SK-N-SH (cell line): ENCODE data around the gene MCTP2. TPM values are rescaled to one million over a fixed set of nuclear protein-coding genes. Genes with fewer than 3 reads are reported as not detected.

Source experiments
- CTCF ChIA-PET: fragments of 300-600, 350-600 bp; formaldehyde crosslinking; extraction: SDS; loops from one replicate; lab custom pipeline; 2021; lab: Yijun Ruan, JAX
- POLR2A ChIA-PET: fragments of 350-600 bp; sonication (Branson Sonifier 250); formaldehyde crosslinking; extraction: SDS; loops from one replicate; lab custom pipeline; 2020; ENCODE audit warnings: antibody characterized with exemption, inconsistent platforms; lab: Yijun Ruan, JAX
- DNase-seq: peaks from one replicate; pipeline ENCODE4 v3.0.0; 2012
- H2AFZ ChIP-seq: fragments of 200-600 bp; sonication (generic); 2 replicates; pipeline ENCODE4 v1.8.1; 2016; ENCODE audit warnings: antibody characterized with exemption, mild to moderate bottlenecking, low read depth
- H3F3A ChIP-seq: fragments of 200-600 bp; sonication (generic); replicated peaks from 2 replicates; pipeline ENCODE3; 2016; ENCODE audit warnings: antibody characterized with exemption, mild to moderate bottlenecking; ENCODE audit not compliant: insufficient read depth
- H3K27ac ChIP-seq, 2 experiments: fragments of 200-500 bp in 1 of 2; fragments of 200-600 bp in 1 of 2; sonication (Bioruptor generic) in 1 of 2; sonication (generic), shearing (Covaris generic) in 1 of 2; 2 replicates each; pipeline versions ENCODE4 v1.5.1 to v1.6.1; 2014 to 2016; ENCODE audit warnings: low read depth in 2 of 2, inconsistent platforms in 1 of 2, low read length in 1 of 2, mild to moderate bottlenecking in 1 of 2, mixed read lengths in 1 of 2
- H3K27me3 ChIP-seq: fragments of 200-600 bp; sonication (generic), shearing (Covaris generic); 2 replicates; pipeline ENCODE4 v1.6.1; 2016; ENCODE audit warnings: mixed run types; ENCODE audit not compliant: insufficient read depth
- H3K36me3 ChIP-seq, 2 experiments: fragments of 200-500 bp in 1 of 2; fragments of 200-600 bp in 1 of 2; sonication (Bioruptor generic) in 1 of 2; sonication (generic) in 1 of 2; replicated peaks in 1 of 2; 2 replicates each; pipeline versions ENCODE3 to v1.5.1; 2014 to 2016; ENCODE audit warnings: low read length in 1 of 2, mild to moderate bottlenecking in 1 of 2; ENCODE audit not compliant: insufficient read depth in 2 of 2, control insufficient read depth in 1 of 2
- H3K4me1 ChIP-seq, 2 experiments: fragments of 200-500 bp in 1 of 2; fragments of 200-600 bp in 1 of 2; sonication (Bioruptor generic) in 1 of 2; sonication (generic), shearing (Covaris generic) in 1 of 2; 2 replicates each; pipeline versions ENCODE4 v1.5.1 to v1.6.1; 2014 to 2016; ENCODE audit warnings: low read depth in 1 of 2, low read length in 1 of 2, mixed run types in 1 of 2; ENCODE audit not compliant: insufficient read depth in 2 of 2, control insufficient read depth in 1 of 2
- H3K4me2 ChIP-seq: fragments of 200-600 bp; sonication (generic), shearing (Covaris generic); 2 replicates; pipeline ENCODE4 v1.6.1; 2017; ENCODE audit warnings: mixed run types
- H3K4me3 ChIP-seq, 2 experiments: fragments of 200-500 bp in 1 of 2; fragments of 200-600 bp in 1 of 2; sonication (Bioruptor generic) in 1 of 2; sonication (generic), shearing (Covaris generic) in 1 of 2; 2 replicates each; pipeline versions ENCODE4 v1.5.1 to v1.8.1; 2014 to 2016; ENCODE audit warnings: low read depth in 2 of 2, inconsistent platforms in 1 of 2, low read length in 1 of 2, mild to moderate bottlenecking in 1 of 2, mixed read lengths in 1 of 2, moderate library complexity in 1 of 2
- H3K79me2 ChIP-seq: fragments of 200-600 bp; sonication (generic); 2 replicates; pipeline ENCODE4 v1.8.1; 2017; ENCODE audit warnings: mild to moderate bottlenecking; ENCODE audit not compliant: insufficient read depth
- H3K9ac ChIP-seq: fragments of 200-600 bp; sonication (generic); 2 replicates; pipeline ENCODE4 v1.6.1; 2017; ENCODE audit warnings: mixed run types
- H3K9me2 ChIP-seq: fragments of 200-600 bp; sonication (generic); 2 replicates; pipeline ENCODE4 v1.6.1; 2017; ENCODE audit warnings: mixed run types
- H3K9me3 ChIP-seq: fragments of 200-600 bp; sonication (generic); 2 replicates; pipeline ENCODE4 v1.6.1; 2017; ENCODE audit warnings: mixed run types, mild to moderate bottlenecking, moderate library complexity
- H4K20me1 ChIP-seq: fragments of 200-600 bp; sonication (generic); 2 replicates; pipeline ENCODE4 v1.6.1; 2017; ENCODE audit warnings: mild to moderate bottlenecking, mixed run types; ENCODE audit not compliant: insufficient read depth
- CHD2 ChIP-seq: fragments of 150-350 bp; IDR thresholded peaks from 2 replicates; pipeline ENCODE4 v1.6.1; 2018; ENCODE audit warnings: low read length; ENCODE audit not compliant: partially characterized antibody
- EP300 ChIP-seq, 2 experiments: IDR thresholded peaks; 2 replicates each; pipeline versions ENCODE4 v1.4.0 to v1.6.1; 2012; ENCODE audit warnings: borderline replicate concordance in 1 of 2, low read depth in 1 of 2, low read length in 1 of 2
- FOXJ3 ChIP-seq: sonication (generic); formaldehyde crosslinking; IDR thresholded peaks from 2 replicates; pipeline ENCODE4 v1.5.1; 2020; ENCODE audit warnings: mild to moderate bottlenecking, missing genetic modification reagents
- GATA2 ChIP-seq: sonication (generic); formaldehyde crosslinking; IDR thresholded peaks from 2 replicates; pipeline ENCODE4 v1.5.0; 2020; ENCODE audit warnings: mild to moderate bottlenecking, missing genetic modification reagents
- MXI1 ChIP-seq: IDR thresholded peaks from 2 replicates; pipeline ENCODE4 v1.6.1; 2012; ENCODE audit warnings: mild to moderate bottlenecking, low read depth, low read length, improper control_type of control experiment
- NFIC ChIP-seq: IDR thresholded peaks from 2 replicates; pipeline ENCODE4 v1.4.0; 2012; ENCODE audit warnings: borderline replicate concordance
- NRF1 ChIP-seq: IDR thresholded peaks from 2 replicates; pipeline ENCODE4 v1.6.1; 2012; ENCODE audit warnings: low read depth, mild to moderate bottlenecking, low read length
- PBX3 ChIP-seq: IDR thresholded peaks from 2 replicates; pipeline ENCODE4; 2012
- POLR2AphosphoS5 ChIP-seq: IDR thresholded peaks from 2 replicates; pipeline ENCODE4 v1.6.1; 2012; ENCODE audit warnings: low read depth, low read length
- RAD21 ChIP-seq: IDR thresholded peaks from 2 replicates; pipeline ENCODE4 v1.6.1; 2012; ENCODE audit warnings: mild to moderate bottlenecking, low read length
- RCOR1 ChIP-seq: fragments of 150-350 bp; IDR thresholded peaks from 2 replicates; pipeline ENCODE4 v1.6.1; 2017; ENCODE audit warnings: antibody characterized with exemption, low read length
- TAF1 ChIP-seq: IDR thresholded peaks from 2 replicates; pipeline ENCODE4 v1.6.1; 2012; ENCODE audit warnings: low read depth, mild to moderate bottlenecking, low read length, moderate library complexity, borderline replicate concordance
- TCF12 ChIP-seq: IDR thresholded peaks from 2 replicates; pipeline ENCODE4 v1.4.0; 2012
- USF1 ChIP-seq: IDR thresholded peaks from 2 replicates; pipeline ENCODE4 v1.4.0; 2012; ENCODE audit warnings: low read depth, borderline replicate concordance
- WGBS: methylation state at CpG from one replicate; pipeline ENCODE4 v1.1.6; 2017; ENCODE audit warnings: low lambda C conversion rate; 5-methylcytosine and 5-hydroxymethylcytosine counted together
- polyA plus RNA-seq, 3 experiments: library from polyadenylated mRNA; depleted of rRNA; stranded (reverse); fragments of >200 nt; gene quantifications; 2 replicates each; pipeline ENCODE4 v1.2.3, GENCODE V29; 2012
- TF ChIP-seq, protein P1 (sequence below): fragments of 200-600 bp; sonication (generic); IDR thresholded peaks from 2 replicates; pipeline ENCODE4 v1.6.1; 2017; ENCODE audit warnings: antibody characterized with exemption, mild to moderate bottlenecking, moderate library complexity

The MCTP2 gene
- polyA plus RNA-seq, 1 of the 3 experiments (the other 2 are of a cell fraction): 0.26 TPM

GRCh38 chr15:94480289-94480834, 249.0 kb downstream of the MCTP2 start:
- Histone ChIP-seq H3K9me2 (no peaks in the 10 kb centered on the region), H3K4me2 (no peak overlapping the region), H3K36me3 (no peaks in the 10 kb centered on the region), H3K4me1 (peaks cover 0 to 28% of the 10 kb centered on the region in 2 experiments; a peak in 2 of 4 replicates), H3K27ac (peak overlapping the region in 1 of 2 experiments; percentile 96; a peak in 2 of 4 replicates), H3K4me3 (no peak overlapping the region), H3K9ac (no peak overlapping the region), H3K9me3 (no peaks in the 10 kb centered on the region; the same call in 1 of the 2 replicates)
- CTCF ChIA-PET: no interaction called here
- WGBS: under 1% methylated on average over 4 of the region's 4 CpGs
- TF ChIP-seq CHD2 (peak; percentile 89), NFIC (0 out of 2 replicates have a peak, but pooled peaks have one; percentile 14), FOXJ3 (CRISPR knock-in tag) (0 out of 2 replicates have a peak, but pooled peaks have one; percentile 43), POLR2AphosphoS5 (no peak), RAD21 (peak; percentile 23; the same call in 1 of the 2 replicates), NRF1 (no peak), GATA2 (peak; percentile 79), PBX3 (0 out of 2 replicates have a peak, but pooled peaks have one; percentile 14), TCF12 (peak; percentile 52), USF1 (no peak), MXI1 (peak; percentile 36; the same call in 1 of the 2 replicates), RCOR1 (peak; percentile 88), EP300 (IDR thresholded peaks at IDR 0.05; ENCODE audit: borderline replicate concordance in 1 of 2, low read depth in 1 of 2, low read length in 1 of 2) (peak in 1 of 2 experiments; percentile 90; a peak in 2 of 4 replicates), TAF1 (no peak)
- TF ChIP-seq, protein P1, sequence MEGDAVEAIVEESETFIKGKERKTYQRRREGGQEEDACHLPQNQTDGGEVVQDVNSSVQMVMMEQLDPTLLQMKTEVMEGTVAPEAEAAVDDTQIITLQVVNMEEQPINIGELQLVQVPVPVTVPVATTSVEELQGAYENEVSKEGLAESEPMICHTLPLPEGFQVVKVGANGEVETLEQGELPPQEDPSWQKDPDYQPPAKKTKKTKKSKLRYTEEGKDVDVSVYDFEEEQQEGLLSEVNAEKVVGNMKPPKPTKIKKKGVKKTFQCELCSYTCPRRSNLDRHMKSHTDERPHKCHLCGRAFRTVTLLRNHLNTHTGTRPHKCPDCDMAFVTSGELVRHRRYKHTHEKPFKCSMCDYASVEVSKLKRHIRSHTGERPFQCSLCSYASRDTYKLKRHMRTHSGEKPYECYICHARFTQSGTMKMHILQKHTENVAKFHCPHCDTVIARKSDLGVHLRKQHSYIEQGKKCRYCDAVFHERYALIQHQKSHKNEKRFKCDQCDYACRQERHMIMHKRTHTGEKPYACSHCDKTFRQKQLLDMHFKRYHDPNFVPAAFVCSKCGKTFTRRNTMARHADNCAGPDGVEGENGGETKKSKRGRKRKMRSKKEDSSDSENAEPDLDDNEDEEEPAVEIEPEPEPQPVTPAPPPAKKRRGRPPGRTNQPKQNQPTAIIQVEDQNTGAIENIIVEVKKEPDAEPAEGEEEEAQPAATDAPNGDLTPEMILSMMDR: no peak
- TF ChIP-seq, all 33 proteins: peak for 10
- H4K20me1 ChIP-seq: no peaks in the 10 kb centered on the region
- POLR2A ChIA-PET: no interaction called here
- no peaks in the 10 kb centered on the region for H3K27me3 ChIP-seq
- H3F3A ChIP-seq: no peaks in the 10 kb centered on the region
- peak; percentile 49 for DNase-seq
- no peaks in the 10 kb centered on the region for H3K79me2 ChIP-seq
- H2AFZ ChIP-seq: no peak overlapping the region
